ENCODE results near the gene SDK1. TPM values are rescaled to one million over a fixed set of nuclear protein-coding genes. Genes with fewer than 3 reads are reported as not detected.

Gene SDK1
- total and polyA plus RNA-seq, 2 experiments from 2014 or later: 2.1 to 10.0 TPM

GRCh38 chr7:3605222-3605621 lies 304.2 kb downstream of the SDK1 start:
- ATAC-seq (no peak), DNase-seq (ENCODE audit: low spot score) (no peak)
- no peak overlapping the region for H3K4me3 Mint-ChIP-seq
- no peaks in the 10 kb centered on the region; the same call in 2 of the 3 replicates for H3K4me1 Mint-ChIP-seq
- no peaks in the 10 kb centered on the region for H3F3A ChIP-seq (replicated peaks; ENCODE audit: low read depth)
- no peak overlapping the region for H3K4me3 ChIP-seq
- H3K9me3 Mint-ChIP-seq: peaks cover 17% of the 10 kb centered on the region
- no peaks in the 10 kb centered on the region for H3K36me3 ChIP-seq (ENCODE audit: insufficient read depth)
- H3K9me2 ChIP-seq (ENCODE audit: insufficient read depth): no peaks in the 10 kb centered on the region
- no peak overlapping the region for H2AFZ ChIP-seq
- H3K79me2 ChIP-seq (replicated peaks; ENCODE audit: insufficient read depth): no peaks in the 10 kb centered on the region
- H3K27me3 Mint-ChIP-seq (ENCODE audit: insufficient read depth, low read depth, poor library complexity): no peaks in the 10 kb centered on the region
- H3K4me2 ChIP-seq: no peak overlapping the region
- H3K27me3 ChIP-seq (ENCODE audit: insufficient read depth): no peaks in the 10 kb centered on the region
- no peaks in the 10 kb centered on the region for H4K20me1 ChIP-seq (replicated peaks; ENCODE audit: insufficient read depth)
- H3K36me3 Mint-ChIP-seq (ENCODE audit: low read depth): no peaks in the 10 kb centered on the region
- no peak overlapping the region for H3K27ac Mint-ChIP-seq
- no peak overlapping the region for H3K27ac ChIP-seq (ENCODE audit: low read depth)
- TF ChIP-seq EZH2phosphoT487 (IDR thresholded peaks at IDR 0.05; ENCODE audit: unreplicated experiment): no peak
- TF ChIP-seq CTCF (conservative IDR thresholded peaks at IDR 0.05; ENCODE audit: low read depth in 2 of 2): no peak
- TF ChIP-seq EZH2 (IDR thresholded peaks at IDR 0.05; ENCODE audit: low read depth, unreplicated experiment): no peak
- no peak for TF ChIP-seq ZNF462 (CRISPR knock-in tag; IDR thresholded peaks at IDR 0.05)
- TF ChIP-seq JUNB (IDR thresholded peaks at IDR 0.05; ENCODE audit: unreplicated experiment): no peak
- no peak for TF ChIP-seq NANOG (IDR thresholded peaks at IDR 0.05; ENCODE audit: borderline replicate concordance)
- TF ChIP-seq ZNF114 (CRISPR knock-in tag; IDR thresholded peaks at IDR 0.05): no peak
- H3K4me1 ChIP-seq (ENCODE audit: insufficient read depth): no peaks in the 10 kb centered on the region

Measured in GM23338 (cell line).